GM23248 (cell line): Measurements from ENCODE around the gene DRD4.

Experiments
- EZH2 ChIP-seq: fragments of 200-600 bp; sonication (generic); IDR thresholded peaks from 2 replicates; pipeline ENCODE4 v1.6.1; 2018; ENCODE audit warnings: antibody characterized with exemption, mild to moderate bottlenecking; ENCODE audit not compliant: insufficient read depth, poor library complexity, severe bottlenecking
- EZH2phosphoT487 ChIP-seq: fragments of 200-600 bp; sonication (generic); IDR thresholded peaks from 2 replicates; pipeline ENCODE4 v1.6.1; 2018; ENCODE audit warnings: antibody characterized with exemption, moderate library complexity, mild to moderate bottlenecking, low read depth; ENCODE audit not compliant: insufficient read depth

DNA sequence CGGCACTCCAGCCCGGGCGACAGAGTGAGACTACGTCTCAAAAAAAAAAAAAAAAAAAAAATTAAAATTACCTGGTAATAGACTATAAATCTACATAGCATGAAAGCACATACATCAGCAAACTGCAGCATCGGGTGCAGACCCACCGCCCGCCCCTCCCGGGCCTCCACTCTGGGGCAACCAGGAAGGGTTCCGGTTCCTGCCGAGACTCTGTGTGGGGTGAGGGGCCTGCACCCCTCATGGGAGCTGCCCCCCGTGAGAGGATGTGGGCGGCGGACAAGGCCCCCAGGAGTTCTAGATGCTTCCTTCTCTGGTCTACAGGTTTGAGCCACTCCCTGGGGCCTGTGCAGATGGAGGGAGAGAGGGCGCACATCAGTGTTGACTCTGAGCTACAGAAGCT lies 9.1 kb downstream of the DRD4 start:
- TF ChIP-seq EZH2phosphoT487 (no peak), EZH2 (no peak)
